HG03196 (cell line): Measurements from ENCODE around the gene IL17C.

ENCODE experiments used
- ATAC-seq: cut with Tn5 transposase; IDR thresholded peaks from one replicate; pipeline ENCODE4 v1.9.1; 2021; ENCODE audit not compliant: unreplicated experiment

IL17C gene

GRCh38 chr16:88681084-88681680 is 42.8 kb downstream of the IL17C start:
- ATAC-seq: no peak

DNA sequence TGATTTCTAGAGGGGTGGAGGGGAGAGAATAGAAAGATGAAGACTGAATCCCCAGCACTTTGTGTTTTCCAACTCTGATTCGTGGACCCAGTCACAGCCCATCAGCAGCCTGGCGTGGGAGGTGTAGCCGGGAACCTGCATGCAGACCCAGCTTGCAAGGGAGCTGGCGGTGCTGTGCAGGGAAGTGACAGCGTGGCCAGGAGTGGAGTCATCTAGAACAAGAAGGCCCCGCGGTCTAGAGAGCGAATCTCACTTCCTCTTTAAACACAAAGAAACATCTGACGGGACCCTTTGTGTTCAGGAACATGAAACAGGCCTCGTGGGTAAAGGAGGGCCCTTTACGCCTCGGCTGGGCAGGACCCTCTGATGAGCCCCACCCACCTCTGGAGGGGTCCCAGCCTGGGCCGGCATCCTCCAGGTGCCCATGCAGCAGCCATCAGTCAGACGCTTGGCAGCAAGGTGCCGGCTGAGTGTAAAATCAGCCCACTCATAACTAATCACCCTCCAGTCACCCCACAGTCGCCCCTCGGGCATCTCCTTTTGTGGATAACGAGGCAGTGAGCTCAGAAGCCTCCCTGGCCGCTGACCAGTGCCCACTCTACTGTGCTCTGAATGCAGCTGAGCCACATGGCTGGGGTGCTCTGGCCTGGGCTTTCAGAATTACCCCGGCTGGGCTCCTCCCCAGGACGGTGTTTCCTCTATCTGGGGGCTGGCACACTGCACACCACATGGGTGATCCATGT is 43.5 kb downstream of the IL17C start:
- ATAC-seq: peak; percentile 63

DNA sequence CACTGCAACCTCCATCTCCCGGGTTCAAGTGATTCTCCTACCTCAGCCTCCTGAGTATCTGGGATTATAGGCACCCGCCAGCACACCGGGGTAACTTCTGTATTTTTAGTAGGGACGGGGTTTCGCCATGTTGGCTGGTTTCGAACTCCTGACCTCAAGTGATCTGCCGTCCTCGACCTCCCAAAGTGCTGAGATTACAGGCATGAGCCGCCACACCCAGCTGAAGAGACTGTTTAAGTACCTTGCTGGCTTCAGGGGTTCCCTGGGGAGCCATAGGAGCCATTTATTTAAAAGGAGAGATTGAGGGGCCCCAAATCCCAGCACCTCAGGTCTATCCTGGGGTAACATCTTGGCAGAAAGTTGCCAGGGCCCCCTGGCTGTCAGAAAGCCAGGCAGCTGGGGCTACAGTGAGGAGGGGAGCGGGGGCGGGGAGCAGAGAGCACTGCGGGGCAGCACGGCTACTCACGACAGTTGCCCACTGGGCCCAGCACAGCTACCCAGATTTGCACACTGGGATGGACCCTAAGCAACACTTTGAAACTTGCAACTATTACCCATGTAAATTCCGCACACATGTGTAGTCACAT is 46.3 kb downstream of the IL17C start:
- ATAC-seq: no peak

DNA sequence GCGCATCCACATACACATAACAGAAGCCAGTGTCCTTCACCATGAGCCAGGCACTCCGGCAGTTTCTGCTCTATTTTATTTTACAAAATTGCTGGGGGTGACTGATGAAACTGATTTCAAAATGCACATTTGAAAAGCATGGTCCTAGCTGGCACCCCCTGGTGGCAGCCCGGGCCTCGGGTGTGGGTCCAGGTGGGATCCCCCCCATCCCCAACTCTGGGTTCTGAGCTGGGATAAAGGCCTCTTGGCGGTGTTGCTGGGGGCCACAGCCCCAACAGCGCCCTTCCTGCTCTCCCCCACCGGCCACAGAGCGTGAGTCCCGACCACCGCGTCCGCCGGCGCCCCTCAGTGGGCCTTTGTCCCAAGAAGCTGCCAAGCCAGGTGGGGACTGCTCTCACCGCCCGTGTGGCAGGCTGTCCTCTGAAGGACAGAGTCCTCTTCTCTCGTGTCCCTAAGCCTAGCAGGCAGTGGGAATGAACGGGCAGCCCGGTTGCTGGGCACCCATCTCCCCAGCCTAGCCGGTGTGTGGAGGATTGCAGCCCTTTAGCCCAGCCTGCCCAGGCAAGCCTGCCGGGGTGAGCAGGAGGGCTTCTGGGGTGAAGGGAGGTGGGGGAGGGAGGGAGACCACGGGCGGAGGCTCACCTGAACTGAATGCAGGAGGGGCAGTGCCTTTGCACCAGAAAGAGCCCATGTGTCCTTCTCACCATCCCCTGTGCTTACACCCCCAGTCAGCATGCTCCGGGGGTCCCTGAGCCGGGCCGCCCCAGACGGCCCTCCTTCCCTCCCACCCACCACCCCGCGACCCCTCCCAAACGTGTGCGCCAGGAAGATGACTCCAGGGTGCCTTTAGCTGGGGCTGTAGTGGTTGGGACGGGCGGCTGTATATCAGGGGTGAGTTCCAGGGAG is 47.0 kb downstream of the IL17C start:
- no peak for ATAC-seq

- peak; percentile 2 for ATAC-seq
These were observed 47.7 kb downstream of the IL17C start for GRCh38 chr16:88686062-88686438.

- peak; percentile 65 for ATAC-seq
These were observed 48.3 kb downstream of the IL17C start, which contains the start of gene SNAI3 for GRCh38 chr16:88686439-88687253. TSS of gene SNAI3 (minus strand) at chr16:88686507. CDS start at chr16:88686406, 101 bp downstream.

GRCh38 chr16:88687254-88687576 is 48.8 kb downstream of the IL17C start:
- ATAC-seq: no peak

DNA sequence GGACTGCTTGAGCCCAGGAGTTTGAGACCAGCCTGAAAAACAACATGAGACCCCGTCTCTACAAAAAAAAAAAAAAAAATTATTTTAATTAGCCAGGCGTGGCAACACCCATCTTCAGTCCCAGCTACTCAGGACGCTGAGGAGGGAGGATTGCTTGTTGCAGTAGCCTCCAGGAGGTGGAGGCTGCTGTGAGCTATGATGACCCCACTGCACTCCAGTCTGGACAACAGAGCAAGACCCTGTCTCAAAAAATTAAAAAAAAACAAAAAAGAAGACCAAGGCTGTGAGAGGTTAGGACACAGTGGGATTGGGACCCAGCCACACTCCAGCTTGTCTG is 49.3 kb downstream of the IL17C start:
- no peak for ATAC-seq

GRCh38 chr16:88688013-88688778 is 49.8 kb downstream of the IL17C start:
- no peak for ATAC-seq
